Measurements from ENCODE around the gene PGPEP1. TPM values are rescaled to one million over a fixed set of nuclear protein-coding genes. Genes with fewer than 3 reads are reported as not detected.
"Not testable (repeated sequence)": the region's sequence is repeated elsewhere in the genome, so short reads cannot be mapped to it uniquely, and the experiment has no call there.

Gene PGPEP1
- polyA plus RNA-seq, 4 donors = 29.1 to 77.9 (median 38.6) TPM

- peak in 1 of 2 donors; percentile 73 for DNase-seq
- no peak for FAIRE-seq
- no peak within 1 kb of the TSS for H3K27ac ChIP-seq (ENCODE audit: low read depth in 1 of 3, low read length in 2 of 3)
- H3K27me3 ChIP-seq (ENCODE audit: control insufficient read depth in 3 of 3, insufficient read depth in 3 of 3, low read length in 3 of 3) = no peaks in the 10 kb centered on the region
- 9 to 11% (median 11%) methylated on average over 29 to 33 of the region's 33 CpGs for WGBS, 3 donors
- H3K9me3 ChIP-seq (ENCODE audit: control insufficient read depth in 2 of 2, insufficient read depth in 1 of 2, low read depth in 1 of 2, low read length in 1 of 2) = peaks cover 0 to 2% of the 10 kb centered on the region in 2 donors
- peaks cover 0 to 24% (median 0%) of the 10 kb centered on the region in 3 donors for H3K4me1 ChIP-seq (ENCODE audit: control insufficient read depth in 3 of 3, insufficient read depth in 2 of 3, low read depth in 1 of 3, low read length in 2 of 3)
- no peaks in the 10 kb centered on the region for H3K36me3 ChIP-seq (ENCODE audit: control insufficient read depth in 3 of 3, insufficient read depth in 2 of 3, low read depth in 1 of 3, low read length in 3 of 3)
- peak within 1 kb of the TSS in 1 of 3 donors; percentile 28 for H3K4me3 ChIP-seq (ENCODE audit: low read depth in 1 of 3, low read length in 3 of 3)
Measured at GRCh38 chr19:18397242-18398202, 57.1 kb downstream of the PGPEP1 start, which contains the start of gene LRRC25. Gene LRRC25, minus strand, starts transcription at chr19:18397622. Its CDS starts 659 bp downstream, at chr19:18396963.

- no peak for FAIRE-seq
- Histone ChIP-seq H3K27ac (ENCODE audit: low read depth in 1 of 3, low read length in 2 of 3) (no peak overlapping the region), H3K9me3 (ENCODE audit: control insufficient read depth in 2 of 2, insufficient read depth in 1 of 2, low read depth in 1 of 2, low read length in 1 of 2) (peaks cover 0 to 2% of the 10 kb centered on the region in 2 donors), H3K36me3 (ENCODE audit: control insufficient read depth in 3 of 3, insufficient read depth in 2 of 3, low read depth in 1 of 3, low read length in 3 of 3) (no peaks in the 10 kb centered on the region), H3K27me3 (ENCODE audit: control insufficient read depth in 3 of 3, insufficient read depth in 3 of 3, low read length in 3 of 3) (no peaks in the 10 kb centered on the region), H3K4me3 (ENCODE audit: low read depth in 1 of 3, low read length in 3 of 3) (no peak overlapping the region), H3K4me1 (ENCODE audit: control insufficient read depth in 3 of 3, insufficient read depth in 2 of 3, low read depth in 1 of 3, low read length in 2 of 3) (peaks cover 0 to 39% (median 0%) of the 10 kb centered on the region in 3 donors)
- 21 to 43% (median 25%) methylated on average over 6 of the region's 6 CpGs for WGBS, 3 donors
- peak in 1 of 2 donors; percentile 79 for DNase-seq
Measured at GRCh38 chr19:18399008-18399407, 58.6 kb downstream of the PGPEP1 start.

- Histone ChIP-seq H3K4me1 (ENCODE audit: control insufficient read depth in 3 of 3, insufficient read depth in 2 of 3, low read depth in 1 of 3, low read length in 2 of 3) (peaks cover 0 to 42% (median 0%) of the 10 kb centered on the region in 3 donors), H3K36me3 (ENCODE audit: control insufficient read depth in 3 of 3, insufficient read depth in 2 of 3, low read depth in 1 of 3, low read length in 3 of 3) (peaks cover 0 to 2% (median 0%) of the 10 kb centered on the region in 3 donors), H3K4me3 (ENCODE audit: low read depth in 1 of 3, low read length in 3 of 3) (peak overlapping the region in 1 of 3 donors; percentile 18), H3K27me3 (ENCODE audit: control insufficient read depth in 3 of 3, insufficient read depth in 3 of 3, low read length in 3 of 3) (no peaks in the 10 kb centered on the region), H3K27ac (ENCODE audit: low read depth in 1 of 3, low read length in 2 of 3) (peak overlapping the region in 2 of 3 donors; percentile 55 to 90), H3K9me3 (ENCODE audit: control insufficient read depth in 2 of 2, insufficient read depth in 1 of 2, low read depth in 1 of 2, low read length in 1 of 2) (peaks cover 0 to 2% of the 10 kb centered on the region in 2 donors)
- DNase-seq = peak; percentile 75 to 93
- no peak for FAIRE-seq
- 26 to 37% (median 32%) methylated on average over 7 of the region's 7 CpGs for WGBS, 3 donors
Measured at GRCh38 chr19:18401580-18402112, 61.2 kb downstream of the PGPEP1 start.

- H3K9me3 ChIP-seq (ENCODE audit: control insufficient read depth in 2 of 2, insufficient read depth in 1 of 2, low read depth in 1 of 2, low read length in 1 of 2); H3K27me3 ChIP-seq (ENCODE audit: control insufficient read depth in 3 of 3, insufficient read depth in 3 of 3, low read length in 3 of 3); H3K36me3 ChIP-seq (ENCODE audit: control insufficient read depth in 3 of 3, insufficient read depth in 2 of 3, low read depth in 1 of 3, low read length in 3 of 3); FAIRE-seq: not testable (repeated sequence)
- Histone ChIP-seq H3K4me1 (ENCODE audit: control insufficient read depth in 3 of 3, insufficient read depth in 2 of 3, low read depth in 1 of 3, low read length in 2 of 3) (peaks cover 0 to 34% (median 0%) of the 10 kb centered on the region in 3 donors), H3K4me3 (ENCODE audit: low read depth in 1 of 3, low read length in 3 of 3) (peak overlapping the region in 1 of 3 donors; percentile 18), H3K27ac (ENCODE audit: low read depth in 1 of 3, low read length in 2 of 3) (peak overlapping the region in 2 of 3 donors; percentile 44 to 90)
- 53 to 75% (median 67%) methylated on average over 18 of the region's 18 CpGs for WGBS, 3 donors
- DNase-seq = peak in 1 of 2 donors; percentile 60
Measured at GRCh38 chr19:18402455-18403248, 62.3 kb downstream of the PGPEP1 start.

- not testable (repeated sequence) for H3K4me3 ChIP-seq (ENCODE audit: low read depth in 1 of 3, low read length in 3 of 3); H3K36me3 ChIP-seq (ENCODE audit: control insufficient read depth in 3 of 3, insufficient read depth in 2 of 3, low read depth in 1 of 3, low read length in 3 of 3); FAIRE-seq; H3K9me3 ChIP-seq (ENCODE audit: control insufficient read depth in 2 of 2, insufficient read depth in 1 of 2, low read depth in 1 of 2, low read length in 1 of 2); H3K27me3 ChIP-seq (ENCODE audit: control insufficient read depth in 3 of 3, insufficient read depth in 3 of 3, low read length in 3 of 3); H3K27ac ChIP-seq (ENCODE audit: low read depth in 1 of 3, low read length in 2 of 3); DNase-seq
- peaks cover 0 to 37% (median 0%) of the 10 kb centered on the region in 3 donors for H3K4me1 ChIP-seq (ENCODE audit: control insufficient read depth in 3 of 3, insufficient read depth in 2 of 3, low read depth in 1 of 3, low read length in 2 of 3)
- WGBS, 3 donors = 84 to 87% (median 86%) methylated on average over 10 to 11 of the region's 11 CpGs
Measured at GRCh38 chr19:18405754-18406153, 65.4 kb downstream of the PGPEP1 start.

GRCh38 chr19:18406749-18407148 lies 66.4 kb downstream of the PGPEP1 start:
- no peaks in the 10 kb centered on the region for H3K9me3 ChIP-seq (ENCODE audit: control insufficient read depth in 2 of 2, insufficient read depth in 1 of 2, low read depth in 1 of 2, low read length in 1 of 2)
- 92 to 94% (median 92%) methylated on average over 9 of the region's 9 CpGs for WGBS, 3 donors
- H3K27me3 ChIP-seq (ENCODE audit: control insufficient read depth in 3 of 3, insufficient read depth in 3 of 3, low read length in 3 of 3) = no peaks in the 10 kb centered on the region
- no peak overlapping the region for H3K4me3 ChIP-seq (ENCODE audit: low read depth in 1 of 3, low read length in 3 of 3)
- DNase-seq (no peak), FAIRE-seq (no peak)
- H3K27ac ChIP-seq (ENCODE audit: low read depth in 1 of 3, low read length in 2 of 3) = no peak overlapping the region
- H3K36me3 ChIP-seq (ENCODE audit: control insufficient read depth in 3 of 3, insufficient read depth in 2 of 3, low read depth in 1 of 3, low read length in 3 of 3) = peaks cover 0 to 2% (median 0%) of the 10 kb centered on the region in 3 donors
- H3K4me1 ChIP-seq (ENCODE audit: control insufficient read depth in 3 of 3, insufficient read depth in 2 of 3, low read depth in 1 of 3, low read length in 2 of 3) = peaks cover 0 to 32% (median 0%) of the 10 kb centered on the region in 3 donors

GRCh38 chr19:18408053-18408476 lies 67.7 kb downstream of the PGPEP1 start:
- WGBS, 3 donors = 30 to 56% (median 31%) methylated on average over 10 of the region's 10 CpGs
- H3K9me3 ChIP-seq (ENCODE audit: control insufficient read depth in 2 of 2, insufficient read depth in 1 of 2, low read depth in 1 of 2, low read length in 1 of 2) = no peaks in the 10 kb centered on the region
- H3K36me3 ChIP-seq (ENCODE audit: control insufficient read depth in 3 of 3, insufficient read depth in 2 of 3, low read depth in 1 of 3, low read length in 3 of 3) = peaks cover 0 to 2% (median 0%) of the 10 kb centered on the region in 3 donors
- no peak overlapping the region for H3K4me3 ChIP-seq (ENCODE audit: low read depth in 1 of 3, low read length in 3 of 3)
- DNase-seq (peak; percentile 53 to 67), FAIRE-seq (no peak)
- no peak overlapping the region for H3K27ac ChIP-seq (ENCODE audit: low read depth in 1 of 3, low read length in 2 of 3)
- H3K4me1 ChIP-seq (ENCODE audit: control insufficient read depth in 3 of 3, insufficient read depth in 2 of 3, low read depth in 1 of 3, low read length in 2 of 3) = peaks cover 0 to 19% (median 0%) of the 10 kb centered on the region in 3 donors
- H3K27me3 ChIP-seq (ENCODE audit: control insufficient read depth in 3 of 3, insufficient read depth in 3 of 3, low read length in 3 of 3) = no peaks in the 10 kb centered on the region

Measured in small intestine (tissue), 7 donors.